ENCODE measurements around the gene PSAP. TPM values are rescaled to one million over a fixed set of nuclear protein-coding genes. Genes with fewer than 3 reads are reported as not detected.

PSAP gene
- total and polyA plus RNA-seq, 4 donors, result 255 to 671 (median 472) TPM

GRCh38 chr10:71816421-71816851 is 34.6 kb downstream of the PSAP start (continued):
- TF ChIP-seq EGR1 (IDR thresholded peaks at IDR 0.05; ENCODE audit: low read depth in 2 of 2), result no peak
- TF ChIP-seq CTCF (IDR thresholded peaks at IDR 0.05; ENCODE audit: low read depth, low read length, missing input control), result no peak
- TF ChIP-seq TAF1 (conservative IDR thresholded peaks at IDR 0.05), result no peak
- no peak for TF ChIP-seq FOXA1 (IDR thresholded peaks at IDR 0.05)
- TF ChIP-seq HNF4A (conservative IDR thresholded peaks at IDR 0.05), result no peak

- DNase-seq (ENCODE audit: low spot score), result no peak
- H3K4me1 ChIP-seq (ENCODE audit: control insufficient read depth in 4 of 4, insufficient read depth in 4 of 4, low read length in 3 of 4), result no peaks in the 10 kb centered on the region
Observed at GRCh38 chr10:71815515-71816130, 35.4 kb downstream of the PSAP start.

GRCh38 chr10:71814922-71815411 is 36.1 kb downstream of the PSAP start:
- Histone ChIP-seq H3K27ac (ENCODE audit: low read depth in 1 of 2, low read length in 2 of 2) (no peak overlapping the region), H3K36me3 (ENCODE audit: control insufficient read depth in 4 of 4, insufficient read depth in 3 of 4, low read depth in 1 of 4, low read length in 3 of 4) (peaks cover 13 to 47% (median 30%) of the 10 kb centered on the region in 4 donors), H3K9ac (ENCODE audit: low read depth in 1 of 2, low read length in 2 of 2) (no peak overlapping the region), H3K27me3 (ENCODE audit: control insufficient read depth in 4 of 4, insufficient read depth in 4 of 4, low read length in 3 of 4) (no peaks in the 10 kb centered on the region), H3K4me3 (ENCODE audit: low read depth in 1 of 3, low read length in 3 of 3) (no peak overlapping the region), H3K4me1 (ENCODE audit: control insufficient read depth in 4 of 4, insufficient read depth in 4 of 4, low read length in 3 of 4) (no peaks in the 10 kb centered on the region), H3K9me3 (ENCODE audit: control insufficient read depth in 4 of 4, low read length in 3 of 4) (no peaks in the 10 kb centered on the region)
- DNase-seq (ENCODE audit: low spot score), result no peak
- WGBS, result 93% methylated on average over 26 of the region's 26 CpGs
- no peak for TF ChIP-seq MAX (IDR thresholded peaks at IDR 0.05)
- TF ChIP-seq ATF3 (IDR thresholded peaks at IDR 0.05), result no peak
- no peak for TF ChIP-seq YY1 (IDR thresholded peaks at IDR 0.05)
- TF ChIP-seq ZBTB33 (IDR thresholded peaks at IDR 0.05), result no peak
- TF ChIP-seq FOXA1 (IDR thresholded peaks at IDR 0.05), result no peak

More at GRCh38 chr10:71815515-71816130, 35.4 kb downstream of the PSAP start:
- 89% methylated on average over 15 of the region's 15 CpGs for whole genome bisulfite sequencing
- Histone ChIP-seq H3K9ac (ENCODE audit: low read depth in 1 of 2, low read length in 2 of 2) (no peak overlapping the region), H3K9me3 (ENCODE audit: control insufficient read depth in 4 of 4, low read length in 3 of 4) (no peaks in the 10 kb centered on the region), H3K36me3 (ENCODE audit: control insufficient read depth in 4 of 4, insufficient read depth in 3 of 4, low read depth in 1 of 4, low read length in 3 of 4) (peaks cover 16 to 52% (median 34%) of the 10 kb centered on the region in 4 donors), H3K4me3 (ENCODE audit: low read depth in 1 of 3, low read length in 3 of 3) (no peak overlapping the region), H3K27me3 (ENCODE audit: control insufficient read depth in 4 of 4, insufficient read depth in 4 of 4, low read length in 3 of 4) (no peaks in the 10 kb centered on the region), H3K27ac (ENCODE audit: low read depth in 1 of 2, low read length in 2 of 2) (no peak overlapping the region)
- TF ChIP-seq ATF3 (IDR thresholded peaks at IDR 0.05), result no peak
- TF ChIP-seq ZBTB33 (IDR thresholded peaks at IDR 0.05), result no peak

All from liver (tissue), 9 donors.